HepG2 (cell line): ENCODE results near the gene TCF23. TPM values are rescaled to one million over a fixed set of nuclear protein-coding genes. Genes with fewer than 3 reads are reported as not detected.
A peak's percentile ranks its signal among the peaks of the same experiment; 100 is the strongest.

Experiments used
- ARNT2 ChIP-seq: sonication (generic); formaldehyde crosslinking; IDR thresholded peaks from 2 replicates; pipeline ENCODE4 v1.8.0; 2022; ENCODE audit warnings: mild to moderate bottlenecking, low read depth, missing genetic modification reagents, moderate library complexity
- ASH2L ChIP-seq: fragments of 300-600, 200-600 bp; sonication (generic); IDR thresholded peaks from 2 replicates; pipeline ENCODE4 v1.7.0; 2017; ENCODE audit warnings: low read depth, mild to moderate bottlenecking, moderate library complexity, mixed read lengths, low read length; ENCODE audit not compliant: insufficient read length
- CC2D1A ChIP-seq: sonication (generic); formaldehyde crosslinking; IDR thresholded peaks from 2 replicates; pipeline ENCODE4 v1.8.1; 2023; ENCODE audit warnings: mild to moderate bottlenecking, missing genetic modification reagents
- CEBPG ChIP-seq: IDR thresholded peaks from 2 replicates; pipeline ENCODE4 v1.6.1; 2016
- CREM ChIP-seq, 2 experiments: sonication (generic) in 1 of 2; formaldehyde crosslinking in 1 of 2; IDR thresholded peaks; 2 replicates each; pipeline versions ENCODE4 v1.4.0 to v1.6.1; 2016 to 2020; ENCODE audit warnings: antibody characterized with exemption in 1 of 2, mild to moderate bottlenecking in 1 of 2, missing genetic modification reagents in 1 of 2
- HMG20A ChIP-seq: IDR thresholded peaks from 2 replicates; pipeline ENCODE4 v1.6.1; 2016; ENCODE audit warnings: borderline replicate concordance
- HOXA9 ChIP-seq: sonication (generic); formaldehyde crosslinking; IDR thresholded peaks from 2 replicates; pipeline ENCODE4 v1.8.1; 2022; ENCODE audit warnings: missing genetic modification reagents, mild to moderate bottlenecking, moderate library complexity, borderline replicate concordance
- ISX ChIP-seq: sonication (generic); formaldehyde crosslinking; conservative IDR thresholded peaks from 2 replicates; pipeline ENCODE4 v1.5.0; 2020; ENCODE audit warnings: missing genetic modification reagents
- MATR3 ChIP-seq: sonication (generic); formaldehyde crosslinking; IDR thresholded peaks from 2 replicates; pipeline ENCODE4 v1.4.0; 2020; ENCODE audit warnings: missing genetic modification reagents
- POLR2G ChIP-seq: fragments of 200-400 bp; formaldehyde crosslinking; IDR thresholded peaks from 2 replicates; pipeline ENCODE4 v1.6.1; 2018; ENCODE audit warnings: mild to moderate bottlenecking, low read depth, low read length, moderate library complexity
- RBM39 ChIP-seq: fragments of 200-400 bp; formaldehyde crosslinking; IDR thresholded peaks from one replicate; pipeline ENCODE4 v1.6.1; 2018; ENCODE audit warnings: antibody characterized with exemption, mild to moderate bottlenecking, low read depth, low read length; ENCODE audit not compliant: poor library complexity, severe bottlenecking
- REST ChIP-seq, 2 experiments: IDR thresholded peaks; 2 replicates each; pipeline ENCODE4 v1.6.1; 2011 to 2012; ENCODE audit warnings: low read length in 2 of 2, borderline replicate concordance in 1 of 2, low read depth in 1 of 2, mild to moderate bottlenecking in 1 of 2, moderate library complexity in 1 of 2
- RNF2 ChIP-seq: fragments of 450-650 bp; conservative IDR thresholded peaks from 2 replicates; pipeline ENCODE4 v1.6.1; 2016; ENCODE audit warnings: low read depth
- ZBTB43 ChIP-seq: sonication (generic); formaldehyde crosslinking; conservative IDR thresholded peaks from 2 replicates; pipeline ENCODE4 v1.4.0; 2020; ENCODE audit warnings: missing genetic modification reagents
- ZFP41 ChIP-seq: sonication (generic); formaldehyde crosslinking; IDR thresholded peaks from 2 replicates; pipeline ENCODE4 v1.4.0; 2020; ENCODE audit warnings: mild to moderate bottlenecking, missing genetic modification reagents, borderline replicate concordance
- ZGPAT ChIP-seq: IDR thresholded peaks from 2 replicates; pipeline ENCODE4 v1.6.1; 2016; ENCODE audit warnings: mild to moderate bottlenecking
- ZNF24 ChIP-seq: fragments of 450-650 bp; IDR thresholded peaks from 2 replicates; pipeline ENCODE4 v1.6.1; 2017; ENCODE audit warnings: antibody characterized with exemption, mild to moderate bottlenecking
- ZNF292 ChIP-seq: sonication (generic); formaldehyde crosslinking; IDR thresholded peaks from 2 replicates; pipeline ENCODE4 v1.8.1; 2022; ENCODE audit warnings: mild to moderate bottlenecking, low read depth, missing genetic modification reagents, borderline replicate concordance
- ZNF44 ChIP-seq: sonication (generic); formaldehyde crosslinking; IDR thresholded peaks from 2 replicates; pipeline ENCODE4 v1.5.1; 2020; ENCODE audit warnings: mild to moderate bottlenecking, missing genetic modification reagents
- ZNF567 ChIP-seq: sonication (generic); formaldehyde crosslinking; IDR thresholded peaks from 2 replicates; pipeline ENCODE4 v1.8.1; 2023; ENCODE audit warnings: mild to moderate bottlenecking, missing genetic modification reagents, borderline replicate concordance
- ZNF674 ChIP-seq: sonication (generic); formaldehyde crosslinking; IDR thresholded peaks from 2 replicates; pipeline ENCODE4 v1.5.0; 2020; ENCODE audit warnings: low read depth, mild to moderate bottlenecking, missing genetic modification reagents
- ZNF780A ChIP-seq: sonication (generic); formaldehyde crosslinking; IDR thresholded peaks from 2 replicates; pipeline ENCODE4 v1.8.0; 2022; ENCODE audit warnings: mild to moderate bottlenecking, missing genetic modification reagents, moderate library complexity
- ZNF784 ChIP-seq: sonication (generic); formaldehyde crosslinking; IDR thresholded peaks from 2 replicates; pipeline ENCODE4 v1.5.1; 2020; ENCODE audit warnings: missing genetic modification reagents, mild to moderate bottlenecking, borderline replicate concordance
- polyA plus RNA-seq, 8 experiments: library from polyadenylated mRNA; depleted of rRNA in 3 of 8; stranded (reverse) in 7 of 8; unstranded in 1 of 8; fragments of >200 nt; fragmentation: Illumina TruSeq in 4 of 8; extraction: Trizol in 4 of 8; gene quantifications; 2 replicates each; pipeline versions ENCODE4 v1.2.1 to v1.2.3, GENCODE V29; 2011 to 2016; ENCODE audit warnings: low read depth in 4 of 8, missing spikeins in 1 of 8, mixed read lengths in 1 of 8; ENCODE audit not compliant: insufficient read depth in 1 of 8
- total RNA-seq, 5 experiments: library from RNA; depleted of rRNA; stranded (reverse); fragments of >200 nt; fragmentation: Illumina TruSeq; extraction: Trizol; gene quantifications; 2 replicates each; pipeline ENCODE4 v1.2.3, GENCODE V29; 2016; ENCODE audit warnings: low read depth in 1 of 5

TCF23 gene
- total and polyA plus RNA-seq, 2 of the 13 experiments (the other 11 are each of a cell fraction or from before 2014, with no cell fraction given) = 0.02 to 1.4 TPM

- TF ChIP-seq HOXA9 (CRISPR knock-in tag) = no peak
- TF ChIP-seq CEBPG (CRISPR knock-in tag) = peak; percentile 28; the same call in 1 of the 2 replicates
- no peak for TF ChIP-seq MATR3 (CRISPR knock-in tag)
- no peak for TF ChIP-seq ZNF567 (CRISPR knock-in tag)
- TF ChIP-seq ZFP41 (CRISPR knock-in tag) = 0 out of 2 replicates have a peak, but pooled peaks have one; percentile 60
- TF ChIP-seq CC2D1A = no peak
- no peak for TF ChIP-seq ZNF44 (CRISPR knock-in tag)
- TF ChIP-seq POLR2G = no peak
- TF ChIP-seq ZNF780A (CRISPR knock-in tag) = no peak
- TF ChIP-seq RNF2 = no peak
- 0 out of 2 replicates have a peak, but pooled peaks have one; percentile 29 for TF ChIP-seq ZNF292
- TF ChIP-seq ZGPAT = no peak
- no peak for TF ChIP-seq ZNF24
- TF ChIP-seq RBM39 = no peak
- no peak for TF ChIP-seq ASH2L
- no peak for TF ChIP-seq REST (IDR thresholded peaks at IDR 0.05; ENCODE audit: borderline replicate concordance in 1 of 2, low read depth in 1 of 2, low read length in 2 of 2)
- peak; percentile 54; the same call in 1 of the 2 replicates for TF ChIP-seq ARNT2
- TF ChIP-seq ISX = no peak
- TF ChIP-seq ZNF784 (CRISPR knock-in tag) = no peak
- no peak for TF ChIP-seq ZBTB43 (CRISPR knock-in tag)
- no peak for TF ChIP-seq HMG20A
- TF ChIP-seq CREM (IDR thresholded peaks at IDR 0.05) = no peak
- no peak for TF ChIP-seq CREM (CRISPR knock-in tag; IDR thresholded peaks at IDR 0.05)
- TF ChIP-seq ZNF674 (CRISPR knock-in tag) = no peak
Observed at GRCh38 chr2:27152102-27152795, 3.4 kb downstream of the TCF23 start (continued).
